K562 (cell line): Measurements from ENCODE around the gene RPS6KA2. TPM values are rescaled to one million over a fixed set of nuclear protein-coding genes. Genes with fewer than 3 reads are reported as not detected.

Experiments used
- ATAC-seq: fragments of 200-7000 bp; cut with Tn5 transposase; 3 replicates; pipeline ENCODE4 v1.9.1; 2020; ENCODE audit warnings: moderate library complexity
- BruUV-seq: library from RNA; stranded (reverse); fragments of 400-500 nt; replicated peaks from 2 replicates; lab custom pipeline; 2021; lab: Mats Ljungman, UMichigan
- CTCF ChIA-PET: fragments of 300-600 bp; formaldehyde crosslinking; extraction: SDS; loops from one replicate; lab custom pipeline; 2021; ENCODE audit warnings: low intra/inter-chr PET ratio; lab: Yijun Ruan, JAX
- POLR2A ChIA-PET: fragments of 300-600, 350-650 bp; sonication (Branson Sonifier 250); formaldehyde crosslinking; extraction: SDS; loops from one replicate; lab custom pipeline; 2021; ENCODE audit warnings: antibody characterized with exemption, inconsistent platforms; lab: Yijun Ruan, JAX
- DNase-seq, 4 experiments: peaks; one replicate each; pipeline versions ENCODE4 v3.0.0 to v3.0.0-alpha.2; 2011 to 2018; ENCODE audit warnings: low spot score in 3 of 4, mixed read lengths in 3 of 4; ENCODE audit errors: extremely low read depth in 1 of 4
- FAIRE-seq: peaks from 2 replicates; lab custom pipeline; 2011; peaks lifted over from hg19 to GRCh38; lab: Jason Lieb, UNC
- H2AFZ ChIP-seq: 2 replicates; pipeline ENCODE4 v1.6.0; 2011; ENCODE audit warnings: low read depth, low read length, control low read depth, inconsistent platforms
- H3K27ac ChIP-seq: fragments of 200-600 bp; 3 replicates; pipeline ENCODE4 v1.8.0; 2011; ENCODE audit warnings: low read depth, mild to moderate bottlenecking, control low read depth, inconsistent platforms, low read length, moderate library complexity, mixed read lengths; ENCODE audit errors: extremely low read depth
- H3K27me3 ChIP-seq, 2 experiments: fragments of 300-600 bp in 1 of 2; 2 replicates in 1 of 2; 3 replicates in 1 of 2; pipeline versions ENCODE4 v1.6.0 to v1.8.0; 2011; ENCODE audit warnings: inconsistent platforms in 2 of 2, low read length in 2 of 2, mild to moderate bottlenecking in 1 of 2, mixed read lengths in 1 of 2, moderate library complexity in 1 of 2; ENCODE audit not compliant: control insufficient read depth in 2 of 2, insufficient read depth in 2 of 2
- H3K36me3 ChIP-seq: fragments of 300-600 bp; 3 replicates; pipeline ENCODE4 v1.8.0; 2011; ENCODE audit warnings: mild to moderate bottlenecking, low read length, inconsistent platforms; ENCODE audit not compliant: control insufficient read depth, insufficient read depth
- H3K4me1 ChIP-seq, 2 experiments: fragments of 200-600 bp in 1 of 2; replicated peaks in 1 of 2; 2 replicates in 1 of 2; 3 replicates in 1 of 2; pipeline versions ENCODE4 v1.5.1 to v1.8.0; 2011; ENCODE audit warnings: inconsistent platforms in 2 of 2, low read length in 2 of 2, mild to moderate bottlenecking in 1 of 2, mixed read lengths in 1 of 2, moderate library complexity in 1 of 2; ENCODE audit not compliant: control insufficient read depth in 2 of 2, insufficient read depth in 2 of 2
- H3K4me2 ChIP-seq: 2 replicates; pipeline ENCODE4 v1.6.1; 2011; ENCODE audit warnings: low read length, control low read depth, inconsistent platforms, mixed read lengths; ENCODE audit not compliant: insufficient read depth
- H3K4me3 ChIP-seq: fragments of 200-600 bp; sonication (generic), shearing (Covaris generic); 2 replicates; pipeline ENCODE4 v1.5.1; 2016; ENCODE audit warnings: control low read depth, inconsistent platforms
- H3K79me2 ChIP-seq: fragments of 200-600 bp; 3 replicates; pipeline ENCODE4 v1.8.0; 2011; ENCODE audit warnings: low read length, inconsistent platforms; ENCODE audit not compliant: control insufficient read depth, insufficient read depth
- H3K9ac ChIP-seq, 2 experiments: 2 replicates each; pipeline versions ENCODE4 v1.6.0 to v1.6.1; 2011; ENCODE audit warnings: low read depth in 2 of 2, low read length in 2 of 2, control low read depth in 1 of 2, inconsistent platforms in 1 of 2, mild to moderate bottlenecking in 1 of 2, mixed read lengths in 1 of 2; ENCODE audit not compliant: insufficient read depth in 1 of 2
- H3K9me1 ChIP-seq: one replicate; pipeline ENCODE4 v1.6.0; 2011; ENCODE audit warnings: inconsistent platforms, mild to moderate bottlenecking, low read length, moderate library complexity; ENCODE audit not compliant: control insufficient read depth, insufficient read depth
- H3K9me3 ChIP-seq: replicated peaks from 2 replicates; pipeline ENCODE4 v1.5.1; 2011; ENCODE audit warnings: low read depth, low read length, inconsistent platforms; ENCODE audit not compliant: control insufficient read depth, insufficient read depth
- H4K20me1 ChIP-seq: replicated peaks from 2 replicates; pipeline ENCODE4 v1.6.1; 2011; ENCODE audit warnings: low read length, inconsistent platforms, mixed read lengths; ENCODE audit not compliant: control insufficient read depth, insufficient read depth
- ASH1L ChIP-seq: fragments of 450-650 bp; IDR thresholded peaks from 2 replicates; pipeline ENCODE4 v1.6.1; 2018; ENCODE audit warnings: borderline replicate concordance, mild to moderate bottlenecking, low read depth; ENCODE audit not compliant: partially characterized antibody
- BRD4 ChIP-seq: fragments of 200-600 bp; sonication (generic); IDR thresholded peaks from 2 replicates; pipeline ENCODE4 v1.6.1; 2017; ENCODE audit warnings: inconsistent platforms
- COPS2 ChIP-seq: fragments of 450-650 bp; conservative IDR thresholded peaks from 2 replicates; pipeline ENCODE4 v1.6.1; 2016; ENCODE audit warnings: mild to moderate bottlenecking, moderate library complexity
- CREBBP ChIP-seq: IDR thresholded peaks from one replicate; pipeline ENCODE4 v1.6.1; 2012; ENCODE audit warnings: low read depth, mild to moderate bottlenecking, control low read depth, inconsistent platforms, low read length
- ESRRA ChIP-seq: fragments of 450-650 bp; IDR thresholded peaks from 2 replicates; pipeline ENCODE4 v1.6.1; 2014; ENCODE audit warnings: low read depth, mild to moderate bottlenecking, moderate library complexity, borderline replicate concordance
- EZH2 ChIP-seq: IDR thresholded peaks from 2 replicates; pipeline ENCODE4 v1.6.1; 2012; ENCODE audit warnings: low read depth, mild to moderate bottlenecking, inconsistent platforms, low read length, borderline replicate concordance
- NELFE ChIP-seq: IDR thresholded peaks from 2 replicates; pipeline ENCODE4 v1.6.1; 2011; ENCODE audit warnings: mild to moderate bottlenecking; ENCODE audit not compliant: insufficient read depth, insufficient read length
- NFIX ChIP-seq: fragments of 250-450 bp; sonication (Bioruptor Pico); IDR thresholded peaks from 2 replicates; pipeline ENCODE4 v1.4.0; 2020; ENCODE audit warnings: low read depth, mild to moderate bottlenecking, moderate library complexity
- NR2F6 ChIP-seq: fragments of 450-650 bp; formaldehyde crosslinking; IDR thresholded peaks from 2 replicates; pipeline ENCODE4 v1.4.0; 2020; ENCODE audit warnings: mild to moderate bottlenecking
- NR4A1 ChIP-seq, 2 experiments: fragments of 250-450 bp in 1 of 2; fragments of 450-650 bp in 1 of 2; sonication (Bioruptor Pico) in 1 of 2; IDR thresholded peaks; 2 replicates each; pipeline versions ENCODE4 v1.4.0 to v1.6.1; 2016 to 2020; ENCODE audit warnings: mild to moderate bottlenecking in 2 of 2, missing compliant biosample characterization in 1 of 2, missing genetic modification characterization in 1 of 2, moderate library complexity in 1 of 2
- POLR3G ChIP-seq: IDR thresholded peaks from 2 replicates; pipeline ENCODE4 v1.6.1; 2011; ENCODE audit not compliant: insufficient read length, insufficient replicate concordance; ENCODE audit errors: extremely low read depth
- TEAD2 ChIP-seq: fragments of 450-650 bp; IDR thresholded peaks from 2 replicates; pipeline ENCODE4 v1.6.1; 2016; ENCODE audit warnings: missing genetic modification characterization, control low read depth, missing compliant biosample characterization
- YBX1 ChIP-seq: fragments of 450-650 bp; IDR thresholded peaks from 2 replicates; pipeline ENCODE4 v1.7.1; 2016; ENCODE audit warnings: mild to moderate bottlenecking
- ZNF316 ChIP-seq: fragments of 450-650 bp; IDR thresholded peaks from 2 replicates; pipeline ENCODE4 v1.6.1; 2016
- WGBS: fragments of 100-300 bp; shearing (Covaris generic); methylation state at CpG from one replicate; pipeline ENCODE4 v1.1.6; 2016; ENCODE audit warnings: low coverage, mixed read lengths; ENCODE audit not compliant: insufficient coverage; ENCODE audit errors: missing lambda C conversion rate; 5-methylcytosine and 5-hydroxymethylcytosine counted together
- in situ Hi-C: fragments of 300-500 bp; cut with MboI; formaldehyde crosslinking; loops from 4 replicates; pipeline ENCODE4 v1.15.0; 2018; ENCODE audit warnings: inconsistent platforms, mixed read lengths
- intact Hi-C: fragments of 100-400 bp; cut with micrococcal nuclease; formaldehyde crosslinking; loops from 2 replicates; pipeline ENCODE4 v1.14.2; 2022
- polyA plus RNA-seq, 8 experiments: library from polyadenylated mRNA; depleted of rRNA in 4 of 8; stranded (reverse) in 5 of 8; unstranded in 3 of 8; fragments of >200 nt; fragmentation: Nextera tagmentation in 2 of 8; fragmentation: Illumina TruSeq in 1 of 8; extraction: Ambion mirVana in 2 of 8; extraction: Trizol in 1 of 8; gene quantifications; 2 replicates each; pipeline versions ENCODE4 v1.2.1 to v1.2.3, GENCODE V29; 2011 to 2014; ENCODE audit warnings: inconsistent platforms in 1 of 8, missing spikeins in 1 of 8
- total RNA-seq, 7 experiments: library from RNA; depleted of rRNA in 6 of 7; stranded (reverse); fragments of >200 nt in 6 of 7; fragmentation: Illumina TruSeq in 2 of 7; extraction: Trizol in 2 of 7; gene quantifications; 2 replicates each; pipeline versions ENCODE4 v1.2.1 to v1.2.3, GENCODE V29; 2011 to 2021; ENCODE audit warnings: low replicate concordance in 1 of 7
- TF ChIP-seq, protein P1 (sequence below), 2 experiments: fragments of 450-650 bp in 1 of 2; sonication (generic) in 1 of 2; formaldehyde crosslinking; conservative IDR thresholded peaks; 2 replicates each; pipeline versions ENCODE4 v1.4.0 to v1.8.1; 2020 to 2022; ENCODE audit warnings: mild to moderate bottlenecking in 1 of 2, missing genetic modification reagents in 1 of 2

RPS6KA2 gene
- total and polyA plus RNA-seq, 9 of the 15 experiments (the other 6 are each of a cell fraction or from before 2014, with no cell fraction given) = 0.29 to 1.00 (median 0.53) TPM

DNA sequence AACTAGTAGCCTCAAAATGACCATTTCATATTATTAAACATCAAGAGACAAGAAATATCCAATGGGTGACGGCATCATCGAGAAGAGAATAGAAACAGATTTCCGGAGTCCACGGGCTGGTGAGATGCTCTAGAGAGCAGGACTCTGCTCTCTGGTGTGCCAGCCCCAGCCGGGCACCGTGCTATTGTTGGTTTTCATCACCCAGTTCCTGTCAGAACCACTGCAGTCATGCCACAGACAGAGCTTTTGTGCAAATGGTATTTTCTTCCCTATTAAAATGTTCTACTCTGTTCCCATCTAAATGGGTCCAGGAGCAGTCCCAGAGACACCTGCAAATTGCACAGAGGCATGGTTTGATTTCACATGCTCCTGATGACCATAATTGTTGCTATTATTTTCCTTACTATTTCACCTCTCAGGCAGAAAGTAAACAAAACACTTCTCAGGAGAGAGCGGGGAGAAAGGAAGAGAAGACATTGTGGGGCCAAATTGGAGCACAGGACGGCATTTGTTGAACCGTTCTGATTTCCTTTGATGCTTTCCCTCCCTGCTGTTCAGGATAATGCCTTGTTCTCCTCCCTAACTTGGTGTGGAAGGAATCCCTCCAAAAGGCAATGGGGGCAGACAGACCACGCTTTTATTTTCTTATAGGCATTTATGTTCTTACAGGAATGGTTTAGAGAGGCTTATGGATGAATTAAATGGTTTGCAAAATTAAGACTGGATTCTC is 29.2 kb downstream of the RPS6KA2 start:
- BruUV-seq = no TSS peak
- under 1% methylated on average over 10 of the region's 10 CpGs for WGBS
- Histone ChIP-seq H4K20me1 (peaks cover 5% of the 10 kb centered on the region; the same call in 1 of the 2 replicates), H3K4me3 (no peak overlapping the region), H3K4me1 (no peaks in the 10 kb centered on the region), H3K4me2 (no peak overlapping the region), H3K9me3 (no peaks in the 10 kb centered on the region), H3K27ac (no peak overlapping the region), H2AFZ (no peak overlapping the region), H3K27me3 (peaks cover 9 to 27% of the 10 kb centered on the region in 2 experiments), H3K79me2 (no peaks in the 10 kb centered on the region), H3K36me3 (no peaks in the 10 kb centered on the region), H3K9me1 (no peaks in the 10 kb centered on the region), H3K9ac (no peak overlapping the region)
- DNase-seq = no peak
- FAIRE-seq = no peak
- TF ChIP-seq ZNF316 (no peak), COPS2 (no peak), BRD4 (no peak), NELFE (no peak)
- in situ Hi-C loops = no loop called here
- intact Hi-C loops = no loop called here
- ChIA-PET POLR2A (no interaction called here), CTCF (no interaction called here)
- ATAC-seq = no peak

DNA sequence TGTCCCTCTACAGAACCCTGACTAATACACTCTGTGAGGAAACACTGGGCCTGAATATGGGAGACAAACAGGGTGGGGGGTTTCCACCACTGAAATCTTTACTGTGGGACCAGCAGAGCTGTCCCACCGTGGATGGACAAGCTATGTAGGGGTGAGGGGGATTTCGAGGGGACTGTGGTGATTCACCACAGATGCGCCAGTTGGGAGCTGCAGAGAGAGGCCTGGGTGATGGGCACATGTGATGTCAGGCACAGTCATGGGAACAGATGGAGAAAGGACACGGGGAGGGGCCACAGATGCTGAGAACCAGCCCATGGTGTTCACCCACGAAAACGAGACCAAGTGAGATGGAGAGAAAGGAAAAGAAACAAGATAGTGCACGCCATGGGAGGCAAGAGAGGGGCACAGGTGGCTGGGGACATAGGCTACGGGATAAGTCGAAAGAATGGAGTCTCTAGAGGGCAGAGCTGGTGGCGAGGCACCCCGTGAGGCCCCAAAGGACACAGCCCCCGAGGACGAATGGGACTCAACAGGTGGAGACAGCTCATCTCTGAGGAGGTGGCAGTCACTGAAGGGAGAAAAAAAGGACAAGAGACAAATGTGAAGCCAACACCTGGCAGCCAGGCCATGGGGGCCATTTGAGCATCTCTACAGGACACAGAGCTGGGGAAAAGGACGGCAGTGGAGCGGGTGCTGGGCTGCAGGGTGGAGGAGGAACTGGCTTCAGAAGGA is 30.1 kb downstream of the RPS6KA2 start:
- no peak overlapping the region for H3K4me3 ChIP-seq
- no TSS peak for BruUV-seq
- WGBS = 2% methylated on average over 15 of the region's 15 CpGs
- TF ChIP-seq ASH1L (no peak), NR4A1 (CRISPR knock-in tag; IDR thresholded peaks at IDR 0.05) (no peak), NR4A1 (tag; IDR thresholded peaks at IDR 0.05) (no peak), CREBBP (no peak), YBX1 (no peak), EZH2 (no peak), NFIX (CRISPR knock-in tag) (no peak), NR2F6 (CRISPR knock-in tag) (no peak), TEAD2 (no peak), ESRRA (no peak), POLR3G (no peak)
- TF ChIP-seq, protein P1, sequence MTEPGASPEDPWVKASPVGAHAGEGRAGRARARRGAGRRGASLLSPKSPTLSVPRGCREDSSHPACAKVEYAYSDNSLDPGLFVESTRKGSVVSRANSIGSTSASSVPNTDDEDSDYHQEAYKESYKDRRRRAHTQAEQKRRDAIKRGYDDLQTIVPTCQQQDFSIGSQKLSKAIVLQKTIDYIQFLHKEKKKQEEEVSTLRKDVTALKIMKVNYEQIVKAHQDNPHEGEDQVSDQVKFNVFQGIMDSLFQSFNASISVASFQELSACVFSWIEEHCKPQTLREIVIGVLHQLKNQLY (CRISPR knock-in tag; conservative IDR thresholded peaks at IDR 0.05) = no peak

More for the DNA sequence above, 30.1 kb downstream of the RPS6KA2 start:
- FAIRE-seq = no peak
- Histone ChIP-seq H3K9me3 (no peaks in the 10 kb centered on the region), H3K36me3 (no peaks in the 10 kb centered on the region), H2AFZ (no peak overlapping the region), H4K20me1 (peaks cover 5% of the 10 kb centered on the region; the same call in 1 of the 2 replicates), H3K9me1 (no peaks in the 10 kb centered on the region), H3K79me2 (no peaks in the 10 kb centered on the region), H3K9ac (no peak overlapping the region), H3K4me2 (no peak overlapping the region), H3K27me3 (peaks cover 14 to 28% of the 10 kb centered on the region in 2 experiments; a peak in 4 of 5 replicates), H3K4me1 (no peaks in the 10 kb centered on the region), H3K27ac (no peak overlapping the region)
- POLR2A ChIA-PET = interaction anchor here (0.9 kb wide), 1 partner anchor 20 kb away, joined by 3 read pairs; no protein-coding TSS in a partner anchor
- no peak for DNase-seq
- in situ Hi-C loops (no loop called here), intact Hi-C loops (no loop called here)
- CTCF ChIA-PET = no interaction called here
- ATAC-seq = no peak
